Tibial nerve (tissue), 4 donors: Measurements from ENCODE around the gene JARID2. TPM values are rescaled to one million over a fixed set of nuclear protein-coding genes. Genes with fewer than 3 reads are reported as not detected.

Experiments
- DNase-seq, 2 donors: peaks; one replicate each; pipeline ENCODE4 v3.0.0-alpha.2; 2019; ENCODE audit warnings: low spot score in 2 of 2
- H3K27ac ChIP-seq, 4 donors: fragments of 200-600 bp; sonication (generic) in 3 of 4; one replicate each; pipeline ENCODE4 v1.5.1; 2017 to 2019; ENCODE audit warnings: mild to moderate bottlenecking in 1 of 4
- H3K27me3 ChIP-seq, 2 donors: fragments of 200-600 bp; sonication (generic) in 1 of 2; one replicate each; pipeline versions ENCODE4 v1.5.1 to v1.6.0; 2017 to 2019
- H3K36me3 ChIP-seq, 3 donors: fragments of 200-600 bp; sonication (generic); one replicate each; pipeline ENCODE4 v1.5.1; 2018 to 2019
- H3K4me1 ChIP-seq, 4 donors: fragments of 200-600 bp; sonication (generic) in 3 of 4; one replicate each; pipeline ENCODE4 v1.5.1; 2017 to 2019
- H3K4me3 ChIP-seq, 4 donors: fragments of 200-600 bp; sonication (generic) in 3 of 4; one replicate each; pipeline ENCODE4 v1.5.1; 2017 to 2019; ENCODE audit warnings: mild to moderate bottlenecking in 1 of 4, moderate library complexity in 1 of 4
- H3K9me3 ChIP-seq, 4 donors: fragments of 200-600 bp; sonication (generic) in 3 of 4; one replicate each; pipeline ENCODE4 v1.5.1; 2017 to 2019
- EP300 ChIP-seq, 2 donors: sonication (generic); formaldehyde crosslinking; IDR thresholded peaks; one replicate each; pipeline ENCODE4 v1.6.1; 2017; ENCODE audit warnings: antibody characterized with exemption in 2 of 2, mild to moderate bottlenecking in 1 of 2
- POLR2A ChIP-seq, 2 donors: fragments of 450-650 bp; IDR thresholded peaks; one replicate each; pipeline ENCODE4 v1.6.1; 2017; ENCODE audit warnings: antibody characterized with exemption in 2 of 2, mild to moderate bottlenecking in 2 of 2, moderate library complexity in 2 of 2
- WGBS, 2 donors: methylation state at CpG; one replicate each; pipeline ENCODE4 v1.1.5; 2018; 5-methylcytosine and 5-hydroxymethylcytosine counted together
- total RNA-seq, 4 donors: library from RNA; depleted of rRNA; stranded (reverse); fragments of >200 nt; gene quantifications; one replicate each; pipeline ENCODE4 v1.1.0, GENCODE V29; 2016
- TF ChIP-seq, protein P1 (sequence below), 5 experiments: fragments of 200-600 bp in 3 of 5; fragments of 450-650 bp in 2 of 5; sonication (generic) in 3 of 5; IDR thresholded peaks; one replicate each; pipeline ENCODE4 v1.5.1; 2016 to 2019; ENCODE audit warnings: antibody characterized with exemption in 5 of 5, mild to moderate bottlenecking in 3 of 5, moderate library complexity in 2 of 5

JARID2 gene
- total RNA-seq, 4 donors from 2014 or later, result 9.0 to 26.1 (median 9.8) TPM

DNA sequence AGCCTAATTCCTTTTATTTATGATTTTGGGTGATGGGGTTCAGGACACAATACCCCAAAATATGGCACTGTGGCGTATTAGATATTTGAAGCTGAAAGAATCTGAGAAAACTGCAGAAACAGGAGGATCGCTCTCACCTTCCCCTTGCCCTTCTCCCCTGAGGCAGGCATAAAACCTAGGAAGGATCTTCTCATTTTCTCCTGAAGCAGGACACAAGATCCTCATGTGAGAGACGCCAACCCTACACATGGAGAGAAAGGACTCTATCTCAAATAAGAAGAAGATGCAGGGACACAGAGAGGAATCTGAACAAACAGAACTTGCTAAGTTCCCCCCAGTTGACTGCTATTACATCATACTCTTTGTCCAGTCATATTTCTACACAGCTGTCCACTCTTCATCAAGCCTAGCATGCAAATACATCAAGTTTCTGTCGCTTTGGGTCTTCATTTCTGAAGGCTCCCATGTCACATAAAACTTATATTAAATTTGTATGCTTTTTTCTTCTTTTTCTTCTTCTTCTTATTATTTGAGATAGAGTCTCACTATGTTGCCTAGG, 307.9 kb downstream of the JARID2 start:
- no peaks in the 10 kb centered on the region for H3K9me3 ChIP-seq
- 94 to 99% methylated on average over 4 of the region's 4 CpGs for WGBS, 2 donors
- no peak overlapping the region for H3K4me3 ChIP-seq
- H3K36me3 ChIP-seq, result no peaks in the 10 kb centered on the region
- DNase-seq, result no peak
- H3K4me1 ChIP-seq, result peaks cover 0 to 8% (median 0%) of the 10 kb centered on the region in 4 donors
- H3K27ac ChIP-seq, result no peak overlapping the region
- TF ChIP-seq EP300 (IDR thresholded peaks at IDR 0.05) (no peak), POLR2A (IDR thresholded peaks at IDR 0.05) (no peak)
- TF ChIP-seq, protein P1, sequence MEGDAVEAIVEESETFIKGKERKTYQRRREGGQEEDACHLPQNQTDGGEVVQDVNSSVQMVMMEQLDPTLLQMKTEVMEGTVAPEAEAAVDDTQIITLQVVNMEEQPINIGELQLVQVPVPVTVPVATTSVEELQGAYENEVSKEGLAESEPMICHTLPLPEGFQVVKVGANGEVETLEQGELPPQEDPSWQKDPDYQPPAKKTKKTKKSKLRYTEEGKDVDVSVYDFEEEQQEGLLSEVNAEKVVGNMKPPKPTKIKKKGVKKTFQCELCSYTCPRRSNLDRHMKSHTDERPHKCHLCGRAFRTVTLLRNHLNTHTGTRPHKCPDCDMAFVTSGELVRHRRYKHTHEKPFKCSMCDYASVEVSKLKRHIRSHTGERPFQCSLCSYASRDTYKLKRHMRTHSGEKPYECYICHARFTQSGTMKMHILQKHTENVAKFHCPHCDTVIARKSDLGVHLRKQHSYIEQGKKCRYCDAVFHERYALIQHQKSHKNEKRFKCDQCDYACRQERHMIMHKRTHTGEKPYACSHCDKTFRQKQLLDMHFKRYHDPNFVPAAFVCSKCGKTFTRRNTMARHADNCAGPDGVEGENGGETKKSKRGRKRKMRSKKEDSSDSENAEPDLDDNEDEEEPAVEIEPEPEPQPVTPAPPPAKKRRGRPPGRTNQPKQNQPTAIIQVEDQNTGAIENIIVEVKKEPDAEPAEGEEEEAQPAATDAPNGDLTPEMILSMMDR (IDR thresholded peaks at IDR 0.05), result no peak
- no peaks in the 10 kb centered on the region for H3K27me3 ChIP-seq

DNA sequence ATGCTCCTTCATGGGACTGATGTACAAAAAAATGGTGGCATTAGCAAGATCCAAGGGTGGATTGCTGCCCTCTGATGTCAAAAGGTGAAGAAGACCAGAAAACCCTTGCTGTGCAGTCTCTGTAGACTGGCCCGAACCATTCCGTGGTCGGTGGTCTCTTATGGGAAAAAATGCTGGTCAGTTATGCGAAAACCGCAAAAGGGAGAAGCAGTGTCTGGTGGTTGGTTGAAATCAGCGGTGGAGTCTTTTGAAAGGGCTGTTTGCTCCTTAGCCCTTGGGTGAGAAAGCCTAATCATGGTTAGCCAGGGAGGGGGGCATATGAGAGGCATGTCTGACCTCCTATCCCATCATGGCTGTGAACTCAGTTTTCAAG, 308.8 kb downstream of the JARID2 start:
- Histone ChIP-seq H3K36me3 (no peaks in the 10 kb centered on the region), H3K27ac (no peak overlapping the region), H3K9me3 (no peaks in the 10 kb centered on the region), H3K27me3 (no peaks in the 10 kb centered on the region), H3K4me1 (peaks cover 0 to 8% (median 0%) of the 10 kb centered on the region in 4 donors), H3K4me3 (no peak overlapping the region)
- DNase-seq, result no peak
- TF ChIP-seq EP300 (IDR thresholded peaks at IDR 0.05), result no peak
- TF ChIP-seq, protein P1 (IDR thresholded peaks at IDR 0.05), result no peak
- no peak for TF ChIP-seq POLR2A (IDR thresholded peaks at IDR 0.05)
- 96% methylated on average over 6 of the region's 6 CpGs for WGBS, 2 donors

DNA sequence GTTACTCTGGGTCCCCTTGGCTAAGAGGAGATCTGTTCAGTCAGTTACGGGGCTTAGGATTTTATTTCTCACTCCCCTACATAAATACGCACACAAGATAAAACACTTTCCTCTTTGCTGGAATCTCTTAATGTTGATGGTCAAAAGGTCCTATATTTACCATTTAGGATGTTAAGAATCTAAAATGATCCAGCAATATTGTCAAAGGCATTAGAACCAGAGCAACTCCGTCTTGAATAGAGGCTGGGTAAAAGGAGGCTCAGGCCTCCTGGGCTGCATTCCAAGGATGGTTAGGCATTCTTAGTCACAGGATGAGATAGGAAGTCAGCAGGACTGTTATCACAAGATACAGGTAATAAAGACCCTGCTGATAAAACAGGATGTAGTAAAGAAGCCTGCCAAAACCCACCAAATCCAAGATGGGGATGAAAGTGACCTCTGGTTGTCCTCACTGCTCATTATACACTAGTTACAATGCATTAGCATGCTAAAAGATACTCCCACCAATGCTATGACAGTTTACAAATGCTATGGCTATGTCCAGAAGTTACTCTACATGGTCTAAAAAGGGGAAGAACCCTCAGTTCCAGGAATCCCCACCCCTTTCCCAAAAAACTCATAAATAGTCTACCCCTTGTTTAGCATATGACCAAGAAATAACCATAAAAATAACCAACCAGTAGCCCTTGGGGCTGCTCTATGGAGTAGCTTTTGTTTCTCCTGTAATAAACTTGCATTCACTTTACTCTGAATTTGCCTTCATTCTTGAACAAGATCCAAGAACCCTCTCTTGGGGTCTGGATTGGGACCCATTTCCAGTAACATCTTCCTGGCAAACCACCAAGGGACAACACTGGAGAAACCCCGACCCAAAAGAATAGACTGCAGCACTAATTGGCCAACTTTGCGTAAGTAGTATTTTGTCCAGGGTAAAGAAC, 309.5 kb downstream of the JARID2 start:
- Histone ChIP-seq H3K27me3 (no peaks in the 10 kb centered on the region), H3K4me1 (peaks cover 0 to 8% (median 0%) of the 10 kb centered on the region in 4 donors), H3K27ac (no peak overlapping the region), H3K36me3 (no peaks in the 10 kb centered on the region), H3K4me3 (no peak overlapping the region), H3K9me3 (no peaks in the 10 kb centered on the region)
- 84 to 85% methylated on average over 5 of the region's 5 CpGs for WGBS, 2 donors
- TF ChIP-seq POLR2A (IDR thresholded peaks at IDR 0.05) (no peak), EP300 (IDR thresholded peaks at IDR 0.05) (no peak)
- TF ChIP-seq, protein P1 (IDR thresholded peaks at IDR 0.05), result no peak
- no peak for DNase-seq

DNA sequence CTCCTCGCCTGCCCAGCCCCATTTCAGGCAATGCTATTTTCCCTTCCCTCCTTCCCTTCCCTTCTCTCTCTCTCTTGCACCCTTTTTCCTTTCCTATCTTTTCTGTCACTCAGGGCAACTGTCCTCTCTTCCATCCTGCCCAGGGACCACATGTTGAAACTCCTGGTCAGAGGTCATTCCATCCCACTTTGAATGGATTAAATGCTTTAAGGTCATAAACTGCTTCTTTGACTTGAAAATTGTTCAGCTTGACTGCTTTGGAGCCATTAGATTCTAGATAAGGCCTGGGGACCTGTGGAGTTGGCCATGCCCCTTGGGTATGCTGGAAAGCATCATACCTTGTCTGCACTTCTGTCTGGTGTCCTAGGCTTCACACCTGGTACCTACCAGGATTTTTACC, 310.8 kb downstream of the JARID2 start:
- DNase-seq, result no peak
- no peak overlapping the region for H3K27ac ChIP-seq
- no peak overlapping the region for H3K4me3 ChIP-seq
- H3K9me3 ChIP-seq, result no peaks in the 10 kb centered on the region
- H3K36me3 ChIP-seq, result no peaks in the 10 kb centered on the region
- no peaks in the 10 kb centered on the region for H3K27me3 ChIP-seq
- peaks cover 0 to 5% (median 0%) of the 10 kb centered on the region in 4 donors for H3K4me1 ChIP-seq
- 100% methylated on average over 1 of the region's 1 CpG for WGBS, 2 donors
- TF ChIP-seq EP300 (IDR thresholded peaks at IDR 0.05), result no peak
- TF ChIP-seq, protein P1 (IDR thresholded peaks at IDR 0.05), result no peak
- TF ChIP-seq POLR2A (IDR thresholded peaks at IDR 0.05), result no peak

DNA sequence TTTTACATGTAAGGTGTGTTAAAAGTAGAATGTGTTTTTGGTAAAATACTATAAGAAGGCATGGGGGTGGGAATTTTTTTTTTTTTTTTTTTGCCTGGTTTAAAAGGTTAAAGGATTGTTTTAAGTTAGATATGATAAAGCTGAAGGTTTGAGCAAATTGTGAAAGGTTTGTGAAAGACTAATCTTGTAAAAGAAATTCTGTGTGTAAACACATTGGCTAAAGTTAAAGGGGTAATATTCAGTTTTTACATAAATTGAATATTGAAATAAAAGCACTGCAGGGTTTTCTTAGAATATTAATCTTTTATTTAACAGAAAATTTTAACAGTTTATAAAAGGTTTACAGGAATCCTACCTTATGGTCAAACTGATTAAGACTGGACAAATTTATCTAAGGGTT, 311.3 kb downstream of the JARID2 start:
- Histone ChIP-seq H3K4me1 (peaks cover 0 to 5% (median 0%) of the 10 kb centered on the region in 4 donors), H3K9me3 (no peaks in the 10 kb centered on the region), H3K4me3 (no peak overlapping the region), H3K27me3 (no peaks in the 10 kb centered on the region), H3K27ac (no peak overlapping the region), H3K36me3 (no peaks in the 10 kb centered on the region)
- TF ChIP-seq POLR2A (IDR thresholded peaks at IDR 0.05) (no peak), EP300 (IDR thresholded peaks at IDR 0.05) (no peak)
- TF ChIP-seq, protein P1 (IDR thresholded peaks at IDR 0.05), result no peak
- no peak for DNase-seq
